Adrenal gland (tissue), 5 donors: Measurements from ENCODE around the gene AHI1.

Experiments
- CTCF ChIP-seq, 6 experiments: fragments of 450-650 bp in 4 of 6; fragments of 200-600 bp in 2 of 6; sonication (generic) in 1 of 6; IDR thresholded peaks; 1 replicate in 5 of 6; 2 replicates in 1 of 6; pipeline versions ENCODE4 v1.5.1 to v1.8.0; 2016 to 2021; ENCODE audit warnings: antibody characterized with exemption in 6 of 6, mild to moderate bottlenecking in 2 of 6, moderate library complexity in 1 of 6
- POLR2A ChIP-seq, 2 donors: fragments of 450-650 bp; IDR thresholded peaks; one replicate each; pipeline ENCODE4 v1.6.1; 2017; ENCODE audit warnings: antibody characterized with exemption in 2 of 2, mild to moderate bottlenecking in 2 of 2, moderate library complexity in 1 of 2
- donor health status: DM: no; HTN: no; CAD: no.

GRCh38 chr6:135412761-135413160 lies 84.8 kb downstream of the AHI1 start:
- TF ChIP-seq CTCF (IDR thresholded peaks at IDR 0.05) = no peak
- TF ChIP-seq POLR2A (IDR thresholded peaks at IDR 0.05) = no peak
